HFFc6 (cell line): ENCODE results near the gene USP3. TPM values are rescaled to one million over a fixed set of nuclear protein-coding genes. Genes with fewer than 3 reads are reported as not detected.

ENCODE experiments used
- DNase-seq: peaks from one replicate; pipeline ENCODE4 v3.0.0-alpha.2; 2018
- H3K27ac Mint-ChIP-seq: 2 replicates; pipeline ENCODE4 v1.8.0; 2020; ENCODE audit warnings: mild to moderate bottlenecking, mixed read lengths
- H3K27me3 Mint-ChIP-seq: 2 replicates; pipeline ENCODE4 v1.8.0; 2021; ENCODE audit warnings: mild to moderate bottlenecking, moderate library complexity, mixed read lengths; ENCODE audit not compliant: insufficient read depth
- H3K36me3 Mint-ChIP-seq: 2 replicates; pipeline ENCODE4 v1.8.0; 2021; ENCODE audit warnings: low read depth, mixed read lengths
- H3K4me1 Mint-ChIP-seq: 2 replicates; pipeline ENCODE4 v1.8.0; 2020; ENCODE audit warnings: low read depth, mixed read lengths
- H3K4me3 Mint-ChIP-seq: 2 replicates; pipeline ENCODE4 v1.8.0; 2020; ENCODE audit warnings: mild to moderate bottlenecking, moderate library complexity, mixed read lengths
- H3K9me3 Mint-ChIP-seq: 2 replicates; pipeline ENCODE4 v1.8.0; 2020; ENCODE audit warnings: mild to moderate bottlenecking, mixed read lengths
- CTCF ChIP-seq: fragments of 200-600 bp; sonication (generic); IDR thresholded peaks from 2 replicates; pipeline ENCODE4 v1.5.0; 2021; ENCODE audit warnings: antibody characterized with exemption, mild to moderate bottlenecking
- total RNA-seq, 6 experiments: library from RNA; stranded (reverse); fragmentation: NEBNext Ultra II Directional; extraction: Animal tissue kit (Norgen Biotek cat#: 25700); gene quantifications; 2 replicates in 1 of 6; 3 replicates in 5 of 6; pipeline ENCODE4 v1.2.3, GENCODE V29; 2021

The USP3 gene
- total RNA-seq, 6 experiments from 2014 or later, result 16.8 to 26.2 (median 23.1) TPM

- H3K36me3 Mint-ChIP-seq, result no peaks in the 10 kb centered on the region
- peaks cover 7% of the 10 kb centered on the region for H3K27me3 Mint-ChIP-seq
- DNase-seq, result no peak
- H3K27ac Mint-ChIP-seq, result no peak overlapping the region
- no peak overlapping the region for H3K4me3 Mint-ChIP-seq
- peaks cover 11% of the 10 kb centered on the region for H3K4me1 Mint-ChIP-seq
- no peak for TF ChIP-seq CTCF
- H3K9me3 Mint-ChIP-seq, result no peaks in the 10 kb centered on the region
Measured at GRCh38 chr15:63604281-63604680, 99.9 kb downstream of the USP3 start.

GRCh38 chr15:63605036-63605435 lies 100.6 kb downstream of the USP3 start:
- no peak for TF ChIP-seq CTCF
- DNase-seq, result no peak
- H3K27me3 Mint-ChIP-seq, result peaks cover 7% of the 10 kb centered on the region
- no peak overlapping the region for H3K4me3 Mint-ChIP-seq
- H3K9me3 Mint-ChIP-seq, result no peaks in the 10 kb centered on the region
- H3K36me3 Mint-ChIP-seq, result no peaks in the 10 kb centered on the region
- H3K4me1 Mint-ChIP-seq, result peaks cover 15% of the 10 kb centered on the region
- H3K27ac Mint-ChIP-seq, result no peak overlapping the region

GRCh38 chr15:63605816-63606215 lies 101.4 kb downstream of the USP3 start:
- Mint-ChIP-seq H3K27me3 (peaks cover 7% of the 10 kb centered on the region), H3K4me3 (no peak overlapping the region), H3K36me3 (no peaks in the 10 kb centered on the region), H3K27ac (no peak overlapping the region), H3K4me1 (peaks cover 22% of the 10 kb centered on the region), H3K9me3 (no peaks in the 10 kb centered on the region)
- TF ChIP-seq CTCF, result no peak
- no peak for DNase-seq

GRCh38 chr15:63606308-63606707 lies 101.9 kb downstream of the USP3 start:
- Mint-ChIP-seq H3K4me3 (no peak overlapping the region), H3K36me3 (no peaks in the 10 kb centered on the region), H3K9me3 (no peaks in the 10 kb centered on the region), H3K27ac (no peak overlapping the region), H3K27me3 (peaks cover 6% of the 10 kb centered on the region), H3K4me1 (peaks cover 27% of the 10 kb centered on the region)
- DNase-seq, result no peak
- TF ChIP-seq CTCF, result no peak

GRCh38 chr15:63608989-63609388 lies 104.6 kb downstream of the USP3 start:
- Mint-ChIP-seq H3K27ac (0 out of 2 replicates have a peak overlapping the region, but pooled peaks have one; percentile 27), H3K27me3 (peaks cover 4% of the 10 kb centered on the region), H3K9me3 (no peaks in the 10 kb centered on the region), H3K36me3 (no peaks in the 10 kb centered on the region), H3K4me3 (no peak overlapping the region), H3K4me1 (peaks cover 26% of the 10 kb centered on the region)
- no peak for TF ChIP-seq CTCF
- no peak for DNase-seq

- no peak for DNase-seq
- no peak for TF ChIP-seq CTCF
- peaks cover 26% of the 10 kb centered on the region for H3K4me1 Mint-ChIP-seq
Measured at GRCh38 chr15:63609448-63609847, 105.1 kb downstream of the USP3 start.

More at GRCh38 chr15:63609448-63609847, 105.1 kb downstream of the USP3 start:
- no peaks in the 10 kb centered on the region for H3K9me3 Mint-ChIP-seq
- no peaks in the 10 kb centered on the region for H3K36me3 Mint-ChIP-seq
- no peak overlapping the region for H3K4me3 Mint-ChIP-seq
- peaks cover 4% of the 10 kb centered on the region for H3K27me3 Mint-ChIP-seq
- peak overlapping the region; percentile 27; the same call in 1 of the 2 replicates for H3K27ac Mint-ChIP-seq
